Measurements from ENCODE around the gene CCL24.
"Not testable (repeated sequence)": the region's sequence is repeated elsewhere in the genome, so short reads cannot be mapped to it uniquely, and the experiment has no call there.

Gene CCL24

GRCh38 chr7:75813781-75814236, at the start of gene CCL24:
Gene CCL24 (minus strand): TSS chr7:75813806. CDS start chr7:75813715, 91 bp downstream.
- DNase-seq = no peak

GRCh38 chr7:75861636-75862035, 48.0 kb upstream of the CCL24 start:
- DNase-seq = no peak

DNA sequence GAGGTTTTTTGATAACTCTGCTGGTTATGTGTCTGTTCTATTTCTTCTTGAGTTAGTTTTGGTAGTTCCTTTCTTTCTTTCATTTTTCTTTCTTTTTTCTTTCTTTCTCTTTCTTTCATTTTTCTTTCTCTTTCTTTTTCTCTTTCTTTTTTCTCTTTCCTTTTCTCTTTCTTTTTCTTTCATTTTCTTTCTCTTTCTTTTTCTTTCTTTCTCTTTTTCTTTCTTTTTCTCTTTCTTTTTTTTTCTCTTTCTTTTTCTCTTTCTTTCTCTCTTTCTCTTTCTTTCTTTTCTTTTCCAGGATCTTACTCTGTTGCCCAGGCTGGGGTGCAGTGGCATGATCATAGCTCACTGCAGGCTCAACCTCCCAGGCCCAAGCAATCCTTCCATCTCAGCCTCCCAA, 44.8 kb upstream of the CCL24 start:
- DNase-seq = no peak

DNA sequence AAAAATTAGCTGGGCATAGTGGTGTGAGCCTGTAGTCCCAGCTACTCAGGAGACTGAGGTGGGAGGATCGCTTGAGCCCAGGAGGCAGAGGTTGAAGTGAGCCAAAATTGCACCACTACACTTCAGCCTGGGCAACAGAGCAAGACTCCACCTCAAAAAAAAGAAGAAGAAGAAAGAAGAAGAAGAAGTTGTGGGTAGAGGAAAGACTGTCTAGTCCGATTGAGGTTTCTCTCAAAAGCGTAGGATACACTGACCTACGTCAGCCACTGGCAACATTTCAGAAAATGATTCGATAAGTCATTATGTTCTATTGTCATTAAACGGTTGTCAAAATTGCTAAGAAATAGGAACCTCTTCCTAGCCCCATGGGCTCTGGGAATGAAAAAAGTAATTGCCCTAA, 42.9 kb upstream of the CCL24 start:
- no peak for DNase-seq

DNA sequence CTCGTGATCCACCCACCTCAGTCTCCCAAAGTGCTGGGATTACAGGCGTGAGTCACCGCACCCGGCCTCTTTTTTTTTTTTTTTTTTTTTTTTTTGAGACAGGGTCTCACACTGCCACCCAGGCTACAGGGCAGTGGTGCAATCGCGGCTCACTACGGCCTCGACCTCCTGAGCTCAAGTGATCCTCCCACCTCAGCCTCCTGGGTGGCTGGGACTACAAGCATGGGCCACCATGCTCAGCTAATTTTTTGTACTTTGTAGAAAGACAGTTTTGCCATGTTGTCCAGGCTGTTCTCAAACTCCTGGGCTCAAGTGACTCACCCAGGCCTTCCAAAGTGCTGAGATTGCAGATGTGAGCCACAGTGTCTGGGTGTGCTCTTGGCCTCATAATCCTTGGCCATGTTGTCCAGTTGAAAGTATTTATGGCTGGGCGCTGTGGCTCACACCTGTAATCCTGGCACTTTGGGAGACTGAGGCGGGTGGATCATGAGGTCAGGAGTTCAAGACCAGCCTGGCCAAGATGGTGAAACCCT, 41.3 kb upstream of the CCL24 start:
- DNase-seq = not testable (repeated sequence)

GRCh38 chr7:75854233-75854632, 40.6 kb upstream of the CCL24 start:
- no peak for DNase-seq

- DNase-seq = no peak
Observed at GRCh38 chr7:75850235-75850634, 36.6 kb upstream of the CCL24 start.

GRCh38 chr7:75849573-75849972, 36.0 kb upstream of the CCL24 start:
- DNase-seq = no peak

DNA sequence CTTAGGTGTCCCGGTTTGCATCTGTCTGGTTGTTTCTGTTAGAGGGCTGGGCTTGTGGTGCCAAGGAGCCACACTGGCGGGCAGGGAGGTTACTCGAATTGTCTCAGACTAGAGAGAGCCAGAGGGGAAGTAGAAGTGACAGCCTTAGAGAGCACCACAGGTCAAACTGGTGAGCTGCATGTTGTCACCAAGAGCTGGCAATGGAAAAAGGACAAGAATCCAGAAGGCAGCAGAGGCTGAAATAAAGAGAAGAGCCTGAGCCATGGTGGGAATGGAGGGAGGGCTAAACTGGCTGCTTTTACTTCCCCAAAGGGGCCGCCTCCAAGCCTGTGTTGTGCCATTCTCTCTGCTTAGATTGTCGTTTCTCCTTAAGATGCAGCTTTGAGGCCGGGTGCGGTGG, 34.1 kb upstream of the CCL24 start:
- no peak for DNase-seq

DNA sequence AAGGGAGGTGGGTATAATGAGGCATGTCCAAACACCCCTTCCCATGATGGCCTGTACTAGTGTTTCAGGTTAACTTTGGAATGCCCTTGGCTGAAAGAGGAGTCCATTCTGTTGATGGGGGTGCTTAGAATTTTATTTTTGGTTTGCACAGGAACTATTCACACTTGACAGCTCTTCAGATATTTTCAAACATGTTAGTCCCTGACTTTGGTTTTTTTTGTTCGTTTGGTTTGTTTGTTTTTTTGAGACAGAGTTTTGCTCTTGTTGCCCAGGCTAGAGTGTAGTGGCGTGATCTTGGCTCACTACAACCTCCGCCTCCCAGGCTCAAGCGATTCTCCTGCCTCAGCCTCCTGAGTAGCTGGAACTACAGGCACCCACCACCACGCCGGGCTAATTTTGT, 31.5 kb upstream of the CCL24 start:
- DNase-seq = not testable (repeated sequence)

DNA sequence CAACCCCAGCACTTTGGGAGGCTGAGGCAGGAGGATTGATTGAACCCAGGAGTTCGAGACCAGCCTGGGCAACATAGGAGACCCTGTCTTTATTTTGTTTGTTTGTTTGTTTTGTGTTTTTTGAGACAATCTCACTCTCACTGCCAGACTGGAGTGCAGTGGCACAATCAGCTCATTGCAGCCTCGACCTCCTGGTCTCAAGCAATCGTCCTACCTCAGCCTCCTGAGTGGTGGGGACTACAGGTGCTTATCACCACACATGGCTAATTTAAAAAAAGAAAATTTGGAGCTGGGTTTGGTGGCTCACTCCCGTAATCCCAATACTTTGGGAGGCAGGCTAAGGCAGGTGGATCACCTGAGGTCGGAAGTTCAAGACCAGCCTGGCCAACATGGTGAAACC, 30.6 kb upstream of the CCL24 start:
- DNase-seq = no peak

GRCh38 chr7:75843613-75844116, 30.1 kb upstream of the CCL24 start:
- DNase-seq = no peak

DNA sequence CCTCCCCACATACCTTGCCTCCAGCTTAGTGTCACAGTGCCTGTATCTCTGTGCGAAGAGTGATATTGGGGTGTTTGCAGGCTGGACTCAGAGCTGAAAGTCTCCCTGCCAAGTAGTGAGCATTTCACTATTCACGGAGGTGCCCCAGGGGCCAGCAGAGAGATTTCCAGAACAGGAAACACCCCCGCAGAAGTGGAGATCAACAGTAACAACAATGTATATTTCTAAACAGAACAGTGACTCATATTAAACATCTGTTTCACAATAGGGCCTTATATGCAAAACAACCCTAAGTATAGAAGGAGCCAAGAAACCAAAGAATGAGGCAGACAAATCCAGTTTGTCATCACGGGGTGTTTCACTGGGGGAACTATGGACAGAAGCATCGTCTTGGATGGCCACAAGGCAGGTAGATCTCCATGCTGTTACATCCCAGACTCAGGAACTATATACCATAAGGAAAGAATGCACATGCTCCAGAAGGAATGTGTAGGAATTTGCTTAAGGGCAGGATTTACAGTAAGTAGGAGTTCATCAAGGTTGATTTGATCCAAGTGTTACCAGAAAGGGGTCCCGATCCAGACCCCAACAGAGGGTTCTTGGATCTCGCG, 29.3 kb upstream of the CCL24 start:
- no peak for DNase-seq

DNA sequence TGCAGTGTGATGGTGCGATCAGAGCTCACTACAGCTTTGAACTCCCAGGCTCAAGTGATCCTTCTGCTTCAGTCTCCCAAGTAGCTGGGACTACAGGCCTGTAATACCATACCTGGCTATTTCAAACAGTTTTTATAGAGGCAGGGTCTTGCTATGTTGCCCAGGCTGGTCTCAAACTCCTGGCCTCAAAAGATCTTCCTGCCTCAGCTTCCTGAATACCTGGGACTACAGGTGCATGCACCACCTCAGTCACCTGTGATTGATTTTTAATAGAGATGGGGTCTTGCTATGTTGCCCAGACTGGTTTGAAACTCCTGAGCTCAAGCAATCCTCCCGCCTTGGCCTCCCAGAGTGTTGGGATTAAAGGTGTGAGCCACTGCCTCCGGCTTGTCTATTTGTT, 26.4 kb upstream of the CCL24 start:
- DNase-seq = no peak

- DNase-seq = not testable (repeated sequence)
Observed at GRCh38 chr7:75838281-75838930, 24.8 kb upstream of the CCL24 start.

DNA sequence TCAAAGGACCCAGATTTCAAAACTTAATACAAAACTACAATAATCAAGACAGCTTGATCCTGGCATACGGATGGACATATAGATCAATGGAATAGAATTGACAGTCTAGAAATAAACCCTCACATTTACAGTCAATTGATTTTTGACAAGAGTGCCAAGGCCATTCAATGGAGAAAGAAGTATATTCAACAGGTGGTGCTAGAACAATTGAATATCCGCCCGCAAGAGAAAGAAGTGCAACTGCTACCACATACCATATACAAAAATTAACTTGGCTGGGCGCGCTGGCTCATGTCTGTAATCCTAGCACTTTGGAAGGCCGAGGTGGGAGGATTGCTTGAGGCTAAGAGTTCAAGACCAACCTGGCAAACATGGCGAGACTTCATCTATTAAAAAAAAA, 23.2 kb upstream of the CCL24 start:
- DNase-seq = no peak

- no peak for DNase-seq
Observed at GRCh38 chr7:75835688-75836285, 22.2 kb upstream of the CCL24 start.

DNA sequence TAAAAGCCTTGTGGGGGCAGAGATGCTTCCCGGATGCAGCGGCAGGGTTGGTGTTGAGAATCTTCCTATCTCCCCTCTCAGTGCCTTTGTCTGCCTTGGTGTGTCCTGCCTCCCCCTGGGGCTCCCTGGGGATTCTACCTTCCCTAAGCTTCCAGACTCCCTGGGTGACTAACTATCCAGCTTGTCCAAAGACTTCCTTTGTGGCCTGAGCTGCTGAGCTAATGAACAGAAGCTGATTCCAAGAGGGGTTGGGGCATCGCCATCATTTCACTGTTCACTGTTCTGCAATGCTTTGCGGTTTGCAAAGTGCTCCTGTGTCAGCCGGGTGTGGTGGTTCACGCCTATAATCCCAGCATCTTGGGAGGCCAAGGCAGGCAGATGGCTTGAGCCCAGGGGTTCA, 20.1 kb upstream of the CCL24 start:
- not testable (repeated sequence) for DNase-seq

DNA sequence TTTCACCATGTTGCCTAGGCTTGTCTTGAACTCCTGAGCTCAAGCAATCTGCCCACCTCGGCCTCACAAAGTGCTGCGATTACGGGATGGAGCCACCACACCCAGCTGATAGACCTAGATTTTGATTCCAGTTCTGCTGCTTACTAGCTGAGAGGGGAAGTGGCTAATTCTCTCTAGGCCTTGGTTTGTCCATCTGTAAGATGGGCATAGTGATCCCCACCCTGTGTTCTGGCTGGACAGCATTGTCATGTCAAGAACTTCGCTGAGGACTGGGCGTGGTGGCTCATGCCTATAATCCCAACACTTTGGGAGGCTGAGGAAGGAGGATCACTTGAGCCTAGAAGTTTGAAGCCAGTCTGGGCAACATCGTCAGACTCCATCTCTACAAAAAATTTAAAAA, 17.4 kb upstream of the CCL24 start:
- no peak for DNase-seq

DNA sequence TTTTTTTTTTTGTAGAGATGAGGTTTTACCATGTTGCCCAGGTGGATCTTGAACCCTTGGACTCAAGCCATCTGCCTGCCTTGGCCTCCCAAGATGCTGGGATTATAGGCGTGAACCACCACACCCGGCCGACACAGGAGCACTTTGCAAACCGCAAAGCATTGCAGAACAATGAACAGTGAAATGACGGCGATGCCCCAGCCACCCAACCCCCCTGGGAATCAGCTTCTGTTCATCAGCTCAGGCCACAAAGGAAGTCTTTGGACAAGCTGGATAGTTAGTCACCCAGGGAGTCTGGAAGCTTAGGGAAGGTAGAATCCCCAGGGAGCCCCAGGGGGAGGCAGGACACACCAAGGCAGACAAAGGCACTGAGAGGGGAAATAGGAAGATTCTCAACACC, 16.1 kb upstream of the CCL24 start:
- not testable (repeated sequence) for DNase-seq

DNA sequence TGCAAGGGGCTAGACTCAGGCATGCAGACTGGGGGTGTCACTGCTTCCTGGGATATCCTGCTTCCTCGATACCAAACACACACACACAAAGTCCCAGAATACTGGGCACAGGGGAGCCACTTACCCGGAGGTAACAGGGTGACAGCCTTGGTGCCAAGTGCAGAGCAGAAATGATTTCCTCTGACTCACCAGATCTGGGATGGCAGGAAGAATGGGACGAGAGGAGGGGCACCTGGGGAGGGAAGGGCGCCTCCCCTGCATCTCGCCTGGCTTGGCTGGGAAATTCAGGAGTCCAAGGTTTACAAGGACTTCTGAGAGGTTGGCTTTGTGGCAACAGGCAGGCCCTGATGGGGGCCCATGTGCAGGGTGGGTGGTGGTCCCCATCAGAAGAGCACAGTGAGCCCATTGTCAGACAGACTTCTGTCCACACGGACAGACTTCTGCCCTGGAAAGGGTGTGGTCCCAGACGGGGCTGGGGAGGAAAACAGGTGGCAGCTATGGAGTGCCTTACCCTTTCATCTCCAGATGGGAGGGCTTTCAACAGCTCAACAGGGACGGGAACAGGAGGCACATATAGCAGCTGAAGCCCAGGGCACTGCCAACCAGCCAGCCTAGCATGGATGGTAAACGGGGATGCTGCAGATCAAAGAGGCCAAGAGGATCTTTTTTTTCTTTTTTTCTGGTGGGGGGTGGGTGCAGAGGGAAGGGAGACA, 9.7 kb upstream of the CCL24 start:
- DNase-seq = no peak

- DNase-seq = no peak
Observed at GRCh38 chr7:75820688-75821087, 7.1 kb upstream of the CCL24 start.

DNA sequence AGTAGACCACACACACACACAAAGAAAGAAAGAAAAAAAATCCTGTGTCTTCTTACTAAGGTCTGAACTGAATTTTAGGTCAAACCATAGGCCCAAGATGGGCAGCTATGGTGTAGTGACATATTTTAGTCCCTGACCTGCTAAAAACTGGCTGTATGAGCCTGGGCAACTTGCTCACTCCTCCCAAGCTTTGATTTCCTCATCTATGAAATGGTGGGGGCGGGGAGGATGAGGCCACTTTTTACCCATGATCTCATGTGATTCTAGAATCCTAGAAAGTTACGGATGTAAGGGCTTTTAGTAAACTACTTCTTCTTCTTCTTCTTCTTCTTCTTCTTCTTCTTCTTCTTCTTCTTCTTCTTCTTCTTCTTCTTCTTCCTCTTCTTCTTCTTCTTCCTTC, 6.1 kb upstream of the CCL24 start:
- no peak for DNase-seq

Data from NCI-H1048 (cell line).